ENCODE results near the gene PKMYT1.

PKMYT1 gene

GRCh38 chr16:2980227-2981176 lies at the start of gene PKMYT1:
Gene PKMYT1, minus strand, starts transcription at chr16:2980446. Its CDS starts 789 bp downstream, at chr16:2979657.
- peak; percentile 73 to 90 for DNase-seq

GRCh38 chr16:3029491-3030221 lies 49.4 kb upstream of the PKMYT1 start:
- no peak for DNase-seq

GRCh38 chr16:3028716-3029319 lies 48.6 kb upstream of the PKMYT1 start:
- DNase-seq: peak in 1 of 2 experiments; percentile 59

GRCh38 chr16:3027983-3028715 lies 47.9 kb upstream of the PKMYT1 start:
- peak; percentile 86 to 93 for DNase-seq

GRCh38 chr16:3027489-3027795 lies 47.2 kb upstream of the PKMYT1 start:
- no peak for DNase-seq

- no peak for DNase-seq
Measured at GRCh38 chr16:3026609-3027488, 46.6 kb upstream of the PKMYT1 start.

- no peak for DNase-seq
Measured at GRCh38 chr16:3026003-3026378, 45.7 kb upstream of the PKMYT1 start.

GRCh38 chr16:3025032-3026002 lies 45.1 kb upstream of the PKMYT1 start:
- no peak for DNase-seq

GRCh38 chr16:3023669-3024478 lies 43.6 kb upstream of the PKMYT1 start, which contains the start of the genes HCFC1R1 and THOC6:
Gene HCFC1R1, minus strand, starts transcription at chr16:3023942. Its CDS starts 1 bp downstream, at chr16:3023941.
Gene THOC6, plus strand, starts transcription at chr16:3024035. Its CDS starts 292 bp downstream, at chr16:3024327.
- DNase-seq: peak; percentile 97 to 98

- DNase-seq: no peak
Measured at GRCh38 chr16:3023415-3023668, 43.1 kb upstream of the PKMYT1 start.

GRCh38 chr16:3022684-3023414 lies 42.6 kb upstream of the PKMYT1 start:
- DNase-seq: no peak

GRCh38 chr16:3022208-3022683 lies 42.0 kb upstream of the PKMYT1 start:
- DNase-seq: no peak

GRCh38 chr16:3021449-3022207 lies 41.4 kb upstream of the PKMYT1 start:
- DNase-seq: peak; percentile 51 to 75

GRCh38 chr16:3020604-3021448 lies 40.6 kb upstream of the PKMYT1 start:
- peak in 1 of 2 experiments; percentile 70 for DNase-seq

- peak; percentile 39 to 77 for DNase-seq
Measured at GRCh38 chr16:3020247-3020603, 40.0 kb upstream of the PKMYT1 start, which contains the start of gene TNFRSF12A. Gene TNFRSF12A, plus strand, starts transcription at chr16:3020368. Its CDS starts 30 bp downstream, at chr16:3020398.

GRCh38 chr16:3019594-3020246 lies 39.5 kb upstream of the PKMYT1 start:
- DNase-seq: no peak

Measured in NCI-H524 (cell line).